ENCODE results near the gene OR8D2.
"Not testable (repeated sequence)": the region's sequence is repeated elsewhere in the genome, so short reads cannot be mapped to it uniquely, and the experiment has no call there.

Gene OR8D2

GRCh38 chr11:124270886-124271285 is 49.1 kb downstream of the OR8D2 start:
- not testable (repeated sequence) for H3K9me3 Mint-ChIP-seq; H3K36me3 Mint-ChIP-seq (ENCODE audit: low read depth); H3K27ac Mint-ChIP-seq; DNase-seq (ENCODE audit: low spot score); H3K4me1 Mint-ChIP-seq (ENCODE audit: low read depth); H3K4me3 Mint-ChIP-seq
- H3K27me3 Mint-ChIP-seq (ENCODE audit: low read depth): peaks cover 17% of the 10 kb centered on the region

Data from T-helper 2 cell treated with Interferon-gamma antibody and Interleukin-4, amounts not matched to agents 5 μg/mL and 100 μg/mL, for 36 hours (primary cell).